Liver (tissue), 9 donors: ENCODE results near the gene GPX3. TPM values are rescaled to one million over a fixed set of nuclear protein-coding genes. Genes with fewer than 3 reads are reported as not detected.

Source experiments
- DNase-seq: peaks from one replicate; pipeline ENCODE4 v3.0.0-alpha.2; 2017; ENCODE audit warnings: low spot score
- H3K27ac ChIP-seq, 2 donors: one replicate each; pipeline ENCODE4 v1.7.0; 2013; ENCODE audit warnings: inconsistent platforms in 2 of 2, low read length in 2 of 2, control low read depth in 1 of 2, low read depth in 1 of 2, mild to moderate bottlenecking in 1 of 2
- H3K27me3 ChIP-seq, 4 donors: one replicate each; pipeline versions ENCODE4 v1.6.1 to v1.7.0; 2013; ENCODE audit warnings: low read length in 3 of 4, inconsistent platforms in 1 of 4, mild to moderate bottlenecking in 1 of 4, moderate library complexity in 1 of 4; ENCODE audit not compliant: control insufficient read depth in 4 of 4, insufficient read depth in 4 of 4
- H3K36me3 ChIP-seq, 4 donors: one replicate each; pipeline versions ENCODE4 v1.6.1 to v1.7.0; 2013; ENCODE audit warnings: low read length in 3 of 4, mild to moderate bottlenecking in 3 of 4, low read depth in 1 of 4, moderate library complexity in 1 of 4; ENCODE audit not compliant: control insufficient read depth in 4 of 4, insufficient read depth in 3 of 4
- H3K4me1 ChIP-seq, 4 donors: one replicate each; pipeline versions ENCODE4 v1.6.1 to v1.7.0; 2013; ENCODE audit warnings: low read length in 3 of 4, mild to moderate bottlenecking in 3 of 4, moderate library complexity in 1 of 4; ENCODE audit not compliant: control insufficient read depth in 4 of 4, insufficient read depth in 4 of 4
- H3K4me3 ChIP-seq, 3 donors: one replicate each; pipeline versions ENCODE4 v1.6.1 to v1.7.0; 2013; ENCODE audit warnings: low read length in 3 of 3, control low read depth in 1 of 3, low read depth in 1 of 3, mild to moderate bottlenecking in 1 of 3
- H3K9ac ChIP-seq, 2 donors: one replicate each; pipeline ENCODE4 v1.7.0; 2013; ENCODE audit warnings: low read length in 2 of 2, mild to moderate bottlenecking in 2 of 2, moderate library complexity in 2 of 2, control low read depth in 1 of 2, low read depth in 1 of 2
- H3K9me3 ChIP-seq, 4 donors: one replicate each; pipeline versions ENCODE4 v1.6.1 to v1.7.0; 2013; ENCODE audit warnings: low read length in 3 of 4; ENCODE audit not compliant: control insufficient read depth in 4 of 4
- ATF3 ChIP-seq: IDR thresholded peaks from 2 replicates; pipeline ENCODE4 v1.6.1; 2016; ENCODE audit warnings: antibody characterized with exemption
- CTCF ChIP-seq: fragments of 150-350 bp; IDR thresholded peaks from 2 replicates; pipeline ENCODE4 v1.5.1; 2017; ENCODE audit warnings: improper control_type of control experiment, low read depth, low read length; ENCODE audit not compliant: missing input control
- EGR1 ChIP-seq, 2 donors: IDR thresholded peaks; 2 replicates each; pipeline ENCODE4 v1.6.1; 2016 to 2018; ENCODE audit warnings: antibody characterized with exemption in 2 of 2, low read depth in 2 of 2
- FOXA1 ChIP-seq: IDR thresholded peaks from 2 replicates; pipeline ENCODE4 v1.6.1; 2016; ENCODE audit warnings: antibody characterized with exemption
- FOXA2 ChIP-seq: IDR thresholded peaks from 2 replicates; pipeline ENCODE4 v1.6.1; 2016; ENCODE audit warnings: antibody characterized with exemption
- GABPA ChIP-seq, 2 donors: IDR thresholded peaks in 1 of 2; conservative IDR thresholded peaks in 1 of 2; 2 replicates each; pipeline ENCODE4 v1.6.1; 2016; ENCODE audit warnings: antibody characterized with exemption in 2 of 2, mild to moderate bottlenecking in 1 of 2, moderate library complexity in 1 of 2
- HNF4A ChIP-seq, 2 donors: conservative IDR thresholded peaks; 2 replicates each; pipeline ENCODE4 v1.6.1; 2016; ENCODE audit warnings: antibody characterized with exemption in 2 of 2, mild to moderate bottlenecking in 2 of 2
- HNF4G ChIP-seq: IDR thresholded peaks from 2 replicates; pipeline ENCODE4 v1.6.1; 2016; ENCODE audit warnings: antibody characterized with exemption
- JUND ChIP-seq, 2 donors: IDR thresholded peaks; 2 replicates each; pipeline ENCODE4 v1.6.1; 2016; ENCODE audit warnings: antibody characterized with exemption in 2 of 2
- MAX ChIP-seq: IDR thresholded peaks from 2 replicates; pipeline ENCODE4 v1.6.1; 2016; ENCODE audit warnings: antibody characterized with exemption
- RAD21 ChIP-seq, 2 donors: IDR thresholded peaks; 2 replicates each; pipeline ENCODE4 v1.6.1; 2016; ENCODE audit warnings: antibody characterized with exemption in 2 of 2, mild to moderate bottlenecking in 2 of 2
- REST ChIP-seq: IDR thresholded peaks from 2 replicates; pipeline ENCODE4 v1.6.1; 2016; ENCODE audit warnings: antibody characterized with exemption, mild to moderate bottlenecking
- RXRA ChIP-seq, 2 donors: IDR thresholded peaks; 2 replicates each; pipeline ENCODE4 v1.6.1; 2017 to 2018; ENCODE audit warnings: antibody characterized with exemption in 2 of 2, mild to moderate bottlenecking in 1 of 2
- SP1 ChIP-seq: IDR thresholded peaks from 2 replicates; pipeline ENCODE4 v1.6.1; 2018; ENCODE audit warnings: antibody characterized with exemption, mild to moderate bottlenecking
- TAF1 ChIP-seq: conservative IDR thresholded peaks from 2 replicates; pipeline ENCODE4 v1.6.1; 2016; ENCODE audit warnings: antibody characterized with exemption, mild to moderate bottlenecking
- ZBTB33 ChIP-seq: IDR thresholded peaks from 2 replicates; pipeline ENCODE4 v1.6.1; 2016; ENCODE audit warnings: antibody characterized with exemption
- WGBS: extraction: QIAGEN DNeasy Blood & Tissue Kit; methylation state at CpG from one replicate; pipeline ENCODE4 v1.1.7; 2013; 5-methylcytosine and 5-hydroxymethylcytosine counted together
- polyA plus RNA-seq, 2 donors: library from polyadenylated mRNA; stranded (reverse) in 1 of 2; unstranded in 1 of 2; fragments of 200-250 nt in 1 of 2; fragments of >200 nt in 1 of 2; fragmentation: Nextera tagmentation in 1 of 2; extraction: Ambion mirVana in 1 of 2; gene quantifications; one replicate each; pipeline versions ENCODE4 v1.2.1 to v1.2.3, GENCODE V29; 2013 to 2015
- total RNA-seq, 2 donors: library from RNA; depleted of rRNA; stranded (reverse); fragments of >200 nt; gene quantifications; one replicate each; pipeline ENCODE4 v1.2.3, GENCODE V29; 2014
- donor health status: healthy.
- donor health status: healthy.
- donor health status: healthy.
- donor health status: healthy.
- donor health status: healthy.

Gene GPX3
- total and polyA plus RNA-seq, 4 donors = 72.9 to 878 (median 237) TPM

- Histone ChIP-seq H3K27me3 (no peaks in the 10 kb centered on the region), H3K4me3 (no peak overlapping the region), H3K27ac (no peak overlapping the region), H3K4me1 (peaks cover 0 to 5% (median 0%) of the 10 kb centered on the region in 4 donors), H3K9ac (no peak overlapping the region), H3K9me3 (no peaks in the 10 kb centered on the region), H3K36me3 (no peaks in the 10 kb centered on the region)
- no peak for DNase-seq
- WGBS = 75% methylated on average over 3 of the region's 3 CpGs
- TF ChIP-seq CTCF (peak; percentile 4), FOXA2 (no peak), GABPA (IDR thresholded peaks at IDR 0.05 in 1 of 2, conservative IDR thresholded peaks at IDR 0.05 in 1 of 2) (no peak), RAD21 (IDR thresholded peaks at IDR 0.05) (peak in 1 of 2 donors; percentile 26), MAX (no peak), EGR1 (IDR thresholded peaks at IDR 0.05; ENCODE audit: low read depth in 2 of 2) (no peak), RXRA (IDR thresholded peaks at IDR 0.05) (no peak), HNF4A (conservative IDR thresholded peaks at IDR 0.05) (no peak), SP1 (no peak)
Observed at GRCh38 chr5:150989695-150990094, 30.7 kb upstream of the GPX3 start.

- DNase-seq = no peak
- H3K4me3 ChIP-seq = no peak overlapping the region
- no peaks in the 10 kb centered on the region for H3K36me3 ChIP-seq
- TF ChIP-seq HNF4A (conservative IDR thresholded peaks at IDR 0.05) = no peak
- no peak for TF ChIP-seq RXRA (IDR thresholded peaks at IDR 0.05)
- WGBS = 97% methylated on average over 6 of the region's 6 CpGs
- no peak overlapping the region for H3K9ac ChIP-seq
- H3K4me1 ChIP-seq = peaks cover 0 to 5% (median 0%) of the 10 kb centered on the region in 4 donors
- H3K9me3 ChIP-seq = no peaks in the 10 kb centered on the region
- no peaks in the 10 kb centered on the region for H3K27me3 ChIP-seq
- H3K27ac ChIP-seq = no peak overlapping the region
Observed at GRCh38 chr5:150992705-150993104, 27.7 kb upstream of the GPX3 start.

GRCh38 chr5:150993422-150993821, 27.0 kb upstream of the GPX3 start:
- 67% methylated on average over 2 of the region's 2 CpGs for WGBS
- no peak overlapping the region for H3K27ac ChIP-seq
- peaks cover 0 to 5% (median 0%) of the 10 kb centered on the region in 4 donors for H3K4me1 ChIP-seq
- H3K9ac ChIP-seq = no peak overlapping the region
- H3K4me3 ChIP-seq = no peak overlapping the region
- no peaks in the 10 kb centered on the region for H3K9me3 ChIP-seq
- DNase-seq = no peak
- TF ChIP-seq HNF4A (conservative IDR thresholded peaks at IDR 0.05) (no peak), FOXA1 (no peak), TAF1 (no peak), REST (no peak), HNF4G (no peak), GABPA (IDR thresholded peaks at IDR 0.05 in 1 of 2, conservative IDR thresholded peaks at IDR 0.05 in 1 of 2) (no peak), ZBTB33 (no peak), RAD21 (IDR thresholded peaks at IDR 0.05) (no peak), JUND (IDR thresholded peaks at IDR 0.05) (no peak), SP1 (no peak), ATF3 (no peak), EGR1 (IDR thresholded peaks at IDR 0.05; ENCODE audit: low read depth in 2 of 2) (no peak)
- no peaks in the 10 kb centered on the region for H3K36me3 ChIP-seq
- no peaks in the 10 kb centered on the region for H3K27me3 ChIP-seq
